SK-N-DZ (cell line): ENCODE measurements around the gene TFB2M.

Source experiments
- DNase-seq: peaks from one replicate; pipeline ENCODE4 v3.0.0-alpha.2; 2015; ENCODE audit warnings: low spot score

TFB2M gene

DNA sequence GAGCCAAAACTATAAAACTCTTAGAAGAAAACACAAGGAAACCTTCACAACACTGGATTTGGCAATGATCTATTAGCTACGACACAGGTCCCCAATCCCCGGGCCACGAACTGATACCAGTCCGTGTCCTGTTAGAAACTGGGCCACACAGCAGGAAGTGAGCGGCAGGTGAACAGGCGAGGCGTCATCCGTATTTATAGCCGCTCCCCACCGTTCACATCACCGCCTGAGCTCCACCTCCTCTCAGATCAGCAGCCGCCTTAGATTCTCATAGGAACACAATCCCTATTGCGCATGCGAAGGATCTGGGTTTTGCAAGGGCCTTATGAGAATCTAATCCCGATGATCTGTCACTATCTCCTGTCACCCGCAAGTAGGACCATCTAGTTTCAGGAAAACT, 11.9 kb downstream of the TFB2M start:
- no peak for DNase-seq

DNA sequence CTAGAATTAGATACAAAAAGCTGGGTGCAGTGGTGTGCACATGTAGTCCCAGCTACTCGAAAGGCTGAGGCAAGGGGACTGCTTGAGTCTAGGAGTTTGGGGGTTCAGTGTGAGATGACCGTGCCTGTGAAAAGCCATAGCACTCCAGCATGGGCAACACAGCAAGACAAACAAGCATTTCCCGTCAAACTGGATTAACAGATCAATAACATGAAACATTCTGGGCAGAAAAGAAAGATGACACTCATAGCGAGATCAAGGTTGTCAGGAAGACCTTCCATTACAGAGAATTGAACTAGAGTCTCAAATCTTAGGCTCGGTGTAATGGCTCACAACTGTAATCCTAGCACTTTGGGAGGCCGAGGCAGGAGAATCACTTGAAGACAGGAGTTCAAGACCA, 14.0 kb downstream of the TFB2M start:
- no peak for DNase-seq

DNA sequence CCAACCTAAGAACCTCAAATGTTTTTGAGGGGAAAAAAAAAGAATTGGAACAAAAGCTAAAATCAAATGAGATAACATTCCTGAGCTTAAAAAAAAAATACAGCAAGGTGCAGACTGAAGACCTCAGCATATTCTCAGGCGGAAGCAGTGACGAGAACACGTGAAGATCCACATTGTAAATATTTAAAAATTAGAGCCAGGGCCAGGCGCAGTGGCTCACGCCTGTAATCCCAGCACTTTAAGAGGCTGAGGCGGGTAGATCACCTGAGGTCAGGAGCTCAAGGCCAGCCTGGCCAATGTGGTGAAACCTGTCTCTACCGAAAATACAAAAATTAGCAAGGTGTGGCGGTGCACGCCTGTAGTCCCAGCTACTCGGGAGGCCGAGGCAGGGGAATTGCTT, 15.7 kb downstream of the TFB2M start:
- DNase-seq: no peak

DNA sequence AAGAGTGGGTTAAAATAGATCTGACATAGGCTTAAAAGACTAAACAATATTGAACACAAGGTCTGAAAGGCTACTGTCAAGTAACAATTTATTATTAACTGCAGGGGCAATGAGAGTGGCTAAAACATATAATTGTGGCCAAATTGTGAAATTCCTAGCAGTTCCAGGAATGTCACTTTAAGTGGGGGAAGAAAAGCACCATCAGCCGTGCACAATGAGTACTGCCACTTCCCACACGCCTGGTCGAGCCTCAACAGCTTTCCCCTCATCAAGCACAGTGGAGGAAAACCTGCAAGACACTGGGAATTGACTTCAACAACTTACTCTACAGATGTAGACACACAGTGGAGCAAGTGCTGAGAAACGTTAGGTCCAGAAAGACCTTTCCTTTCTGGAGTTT, 16.4 kb downstream of the TFB2M start:
- no peak for DNase-seq

DNA sequence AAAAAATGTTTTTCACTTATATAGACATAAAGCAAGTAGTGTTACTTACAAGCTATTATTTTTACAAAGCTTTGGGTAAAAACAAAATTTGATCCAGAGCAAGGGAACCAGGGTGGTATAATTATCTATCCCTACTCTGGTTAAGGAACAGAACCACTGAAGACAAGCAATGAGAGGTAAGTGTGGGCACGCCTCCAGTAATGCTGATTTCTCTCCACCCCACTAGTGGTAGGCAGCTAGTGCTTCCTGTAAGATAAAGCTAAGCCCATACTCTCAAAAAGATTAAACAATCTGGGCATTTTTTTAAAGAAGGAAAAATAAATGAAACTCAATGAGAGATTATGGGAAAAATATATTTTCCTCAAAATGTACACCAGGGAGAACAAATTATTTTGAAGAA, 22.1 kb downstream of the TFB2M start:
- DNase-seq: no peak

DNA sequence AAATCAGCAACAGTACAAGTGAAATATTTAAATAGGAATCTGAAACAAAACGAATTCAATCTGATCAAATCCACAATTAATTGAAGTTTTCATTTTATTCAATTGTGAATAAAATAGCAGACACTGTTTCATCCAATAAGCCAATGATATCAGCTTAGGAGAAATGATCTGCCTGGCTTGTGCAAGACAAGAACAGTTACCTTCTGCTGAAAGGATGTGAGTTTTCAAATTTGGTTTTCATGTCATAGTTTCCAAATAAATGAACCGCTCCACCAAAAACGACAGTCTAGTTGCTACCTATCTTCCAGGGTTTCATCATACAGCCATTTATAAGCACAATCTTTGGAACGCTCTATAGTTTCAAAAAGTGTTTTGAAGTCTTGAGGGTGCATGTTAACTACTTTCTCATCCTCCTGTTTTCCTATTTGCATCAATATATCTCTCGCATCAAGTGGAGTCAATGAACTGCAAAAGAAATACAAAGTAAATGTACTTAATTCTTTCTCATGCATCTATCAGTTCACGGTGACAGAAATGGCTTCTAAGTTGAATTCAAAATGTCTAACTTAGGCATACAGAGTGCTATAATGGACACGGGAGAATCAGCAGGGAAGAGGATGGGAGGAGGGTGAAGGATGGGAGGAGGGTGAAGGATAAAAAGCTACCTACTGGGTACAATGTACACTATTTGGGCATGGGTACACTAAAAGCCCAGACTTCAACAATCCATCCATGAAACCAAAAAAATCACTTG, 25.1 kb downstream of the TFB2M start:
- DNase-seq: no peak

DNA sequence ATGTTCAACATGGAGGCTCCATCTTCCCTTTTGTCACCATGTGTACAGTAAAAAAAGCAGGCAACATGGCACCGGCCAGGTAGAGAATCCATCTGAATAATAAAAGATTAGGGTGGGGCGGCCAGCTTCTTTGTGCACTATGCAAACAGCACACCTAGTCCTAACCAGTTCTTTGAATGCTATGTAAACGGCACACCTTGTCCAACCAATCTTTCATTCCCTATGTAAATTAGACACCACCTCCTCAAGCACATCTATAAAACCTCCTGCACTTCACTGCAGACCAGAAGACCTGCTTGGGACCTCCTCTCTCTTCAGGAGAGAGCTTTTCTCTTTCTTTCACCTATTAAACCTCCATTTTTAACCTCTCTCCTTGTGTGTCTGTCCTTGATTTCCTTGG, 28.2 kb downstream of the TFB2M start:
- no peak for DNase-seq

DNA sequence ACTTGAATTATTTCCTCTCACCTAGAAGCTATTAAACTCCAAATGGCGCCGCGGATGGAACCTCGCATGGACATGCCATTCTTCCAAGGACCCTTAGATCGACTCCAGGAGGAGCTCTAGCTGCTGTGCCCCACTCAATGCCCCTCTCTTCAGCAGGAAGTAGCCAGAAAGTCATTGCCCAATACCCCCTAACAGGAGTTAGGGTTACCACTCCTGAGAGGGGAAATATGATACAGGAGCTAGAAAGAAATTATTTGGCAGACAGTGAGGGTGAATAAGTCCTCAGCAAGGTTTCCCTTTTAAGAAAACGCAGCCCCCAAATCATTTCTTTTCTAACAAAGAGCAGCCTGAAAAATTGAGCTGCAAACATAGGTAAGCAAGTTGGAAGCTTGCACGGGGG, 28.6 kb downstream of the TFB2M start:
- no peak for DNase-seq

DNA sequence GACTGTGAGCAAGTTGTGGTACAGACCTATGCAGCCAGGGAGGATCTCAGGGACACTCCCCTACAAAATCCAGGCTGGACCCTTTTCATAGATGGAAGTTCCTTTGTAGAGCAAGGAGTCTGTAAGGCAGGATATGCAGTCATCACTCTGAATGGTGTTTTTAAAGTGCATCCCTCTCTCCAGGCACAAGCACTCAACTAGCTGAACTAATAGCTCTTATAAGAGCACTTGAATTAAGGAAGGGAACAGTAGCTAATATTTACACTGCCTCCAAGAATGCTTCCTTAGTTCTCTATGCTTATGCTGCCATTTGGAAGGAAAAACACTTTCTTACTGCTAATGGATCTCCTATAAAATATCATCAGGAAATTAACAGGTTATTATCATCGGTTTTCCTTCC, 31.9 kb downstream of the TFB2M start:
- no peak for DNase-seq

DNA sequence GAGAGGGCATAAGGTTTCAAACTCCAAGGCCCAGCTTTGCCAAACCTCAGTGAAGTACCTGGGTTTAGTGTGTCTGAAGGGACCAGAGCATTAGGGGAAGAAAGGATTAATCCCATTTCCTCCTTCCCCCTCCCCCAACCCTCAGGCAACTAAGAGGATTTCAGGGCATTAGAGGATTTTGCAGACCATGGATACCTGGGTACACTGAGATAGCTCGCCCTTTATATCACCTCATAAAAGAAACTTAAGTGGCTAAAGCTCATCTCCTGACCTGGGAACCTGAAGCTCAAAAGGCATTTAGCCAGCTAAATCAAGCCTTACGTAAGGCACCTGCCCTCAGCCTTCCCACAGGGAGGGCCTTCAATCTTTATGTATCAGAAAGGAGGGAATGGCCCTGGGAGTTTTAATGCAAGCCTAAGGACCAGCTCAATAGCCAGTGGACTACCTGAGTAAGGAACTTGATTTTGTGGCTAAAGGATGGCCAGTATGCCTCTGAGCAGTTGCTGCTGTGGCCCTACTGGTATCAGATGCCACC, 32.6 kb downstream of the TFB2M start:
- DNase-seq: no peak

DNA sequence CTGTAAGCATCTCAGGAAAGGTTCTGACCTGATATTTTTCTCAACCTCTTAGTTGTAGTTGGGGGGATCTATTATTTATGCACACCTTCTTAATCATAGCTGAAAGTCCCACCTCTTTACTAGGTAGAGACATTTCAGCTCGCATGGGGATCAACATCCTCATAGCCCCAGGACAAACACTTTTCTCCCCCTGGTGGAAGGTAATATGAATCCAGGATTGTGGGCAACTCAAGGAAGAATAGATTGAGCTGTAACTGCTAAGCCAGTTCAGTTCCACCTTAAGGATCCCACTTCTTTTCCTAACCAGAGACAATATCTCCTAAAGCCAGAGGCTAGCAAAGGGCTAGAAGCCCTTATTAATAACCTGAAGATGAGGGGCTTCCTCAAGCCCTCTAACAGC, 33.5 kb downstream of the TFB2M start:
- no peak for DNase-seq

DNA sequence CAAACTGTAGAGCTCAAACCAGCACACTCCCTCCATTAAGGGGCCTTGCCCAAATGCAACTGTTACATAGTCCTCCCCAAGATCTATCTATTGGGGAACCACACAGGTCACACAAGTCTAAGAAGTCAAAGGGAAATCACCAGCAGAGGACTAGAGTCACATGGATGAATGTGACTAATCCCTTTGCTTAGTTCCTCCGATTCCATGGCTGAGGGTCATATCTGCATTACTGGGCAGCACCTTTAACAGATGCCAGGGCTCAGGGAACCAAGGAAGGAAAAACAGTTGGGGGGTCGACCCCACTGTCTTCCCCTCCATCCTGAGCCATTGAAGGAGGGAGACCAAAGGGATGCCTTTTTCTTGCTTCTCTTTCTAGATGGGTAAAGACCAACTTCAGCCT, 35.6 kb downstream of the TFB2M start:
- DNase-seq: no peak

DNA sequence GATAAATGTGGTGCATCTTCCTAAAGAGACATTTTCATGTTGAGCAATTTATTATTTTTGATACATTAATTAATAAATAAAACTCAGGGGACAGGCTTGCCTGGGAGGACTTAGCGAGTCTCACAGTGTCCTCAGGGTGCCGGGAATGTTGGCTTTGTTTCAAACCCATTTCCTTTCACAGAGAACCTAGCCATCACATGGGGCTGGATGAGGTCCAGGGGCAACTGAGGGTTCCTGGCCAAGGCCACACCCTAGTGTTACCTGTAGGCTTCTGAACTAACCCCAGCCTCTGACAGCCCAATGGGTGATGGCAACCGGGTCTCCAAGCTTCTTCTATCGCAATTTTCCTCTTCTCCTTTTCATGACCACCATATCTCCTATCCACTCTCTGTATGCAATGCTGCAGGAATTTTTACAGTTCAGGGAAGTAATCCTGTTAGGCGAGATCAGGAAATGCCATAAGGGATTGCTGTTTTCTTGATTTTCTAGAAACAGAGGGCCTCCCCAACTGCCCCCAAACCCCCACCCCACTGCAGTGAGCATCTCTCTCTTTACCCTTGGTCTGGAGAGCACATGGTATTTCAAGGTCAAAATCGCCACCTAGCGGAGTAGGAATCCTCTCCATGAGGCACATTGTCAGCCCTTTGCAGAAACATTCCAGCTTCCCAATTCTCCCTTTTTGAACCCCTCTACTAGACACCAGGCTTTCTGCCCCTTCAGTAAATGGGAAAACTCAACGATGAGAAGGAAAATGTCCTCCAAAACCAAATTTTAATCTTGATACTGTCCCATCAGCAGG, 36.9 kb downstream of the TFB2M start:
- no peak for DNase-seq

DNA sequence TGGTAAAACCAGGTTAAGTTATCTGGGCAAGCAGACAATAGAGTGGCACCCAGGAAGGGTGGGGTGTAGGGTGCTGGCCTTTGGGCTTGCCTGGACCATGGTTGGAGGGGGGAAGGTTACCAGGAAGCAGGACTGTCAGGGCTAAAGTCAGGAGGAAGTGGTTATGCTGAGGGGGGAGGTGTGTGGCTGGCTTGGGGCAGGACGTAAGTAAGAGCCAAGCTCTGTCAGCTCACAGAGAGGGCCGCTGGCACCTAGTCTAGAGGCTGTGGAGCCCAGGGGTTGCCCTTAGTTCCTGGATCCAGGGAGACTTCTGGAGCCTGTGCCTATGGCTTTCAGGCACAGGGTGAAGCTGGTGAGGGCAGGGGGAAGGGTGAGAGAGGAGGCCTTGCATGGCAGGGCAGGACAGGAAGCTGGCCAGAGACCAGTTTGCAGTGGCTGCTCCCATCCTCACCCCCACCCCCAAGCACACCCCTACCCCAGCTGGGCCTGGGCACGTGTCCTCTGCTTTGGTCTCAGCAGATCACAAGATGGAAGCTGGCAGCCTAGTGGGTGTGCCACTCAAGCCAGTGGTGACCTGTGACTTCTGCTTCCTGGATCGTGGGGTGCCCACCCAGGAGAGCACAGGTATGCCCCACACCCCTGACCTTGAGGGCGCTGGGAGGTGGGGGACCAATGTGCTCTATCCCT, 38.5 kb downstream of the TFB2M start:
- DNase-seq: no peak

DNA sequence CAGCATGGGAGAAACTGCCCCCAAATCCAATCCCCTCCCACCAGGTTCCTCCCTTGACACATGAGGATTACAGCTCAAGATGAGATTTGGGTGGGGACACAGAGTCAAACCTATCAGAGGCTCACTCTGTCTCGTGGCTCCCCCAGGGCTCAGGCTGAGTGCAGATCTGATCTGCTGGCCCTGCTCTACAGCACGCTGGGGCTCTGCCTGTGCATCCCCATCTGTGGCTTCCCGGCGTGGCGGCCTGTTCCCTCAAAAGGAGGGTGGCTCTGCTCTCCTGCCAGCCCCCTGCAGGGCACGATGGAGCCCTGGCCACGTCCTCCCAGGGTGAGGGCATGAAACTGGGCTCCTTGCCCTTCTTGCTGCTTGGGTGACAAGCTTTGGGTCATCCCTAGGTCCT, 39.1 kb downstream of the TFB2M start:
- peak; percentile 30 for DNase-seq

DNA sequence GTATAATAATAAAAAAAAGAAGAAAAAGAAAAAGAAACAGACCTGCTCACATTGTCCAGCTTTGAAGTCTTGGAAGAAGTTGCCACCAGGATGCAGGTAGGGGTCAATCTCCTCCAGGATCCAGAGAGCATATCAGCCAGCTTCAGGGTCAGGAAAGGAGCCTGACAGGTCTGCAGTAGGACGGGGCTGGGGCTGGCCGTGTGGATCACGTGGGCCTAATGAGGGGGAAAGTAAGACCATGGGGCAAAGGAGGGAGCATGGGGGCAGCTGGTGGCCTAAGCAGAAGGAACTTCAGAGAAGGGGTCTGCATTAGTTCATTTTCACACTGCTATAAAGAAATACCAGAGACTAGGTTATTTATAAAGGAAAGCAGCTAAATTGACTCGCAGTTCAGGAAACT, 39.7 kb downstream of the TFB2M start:
- no peak for DNase-seq

DNA sequence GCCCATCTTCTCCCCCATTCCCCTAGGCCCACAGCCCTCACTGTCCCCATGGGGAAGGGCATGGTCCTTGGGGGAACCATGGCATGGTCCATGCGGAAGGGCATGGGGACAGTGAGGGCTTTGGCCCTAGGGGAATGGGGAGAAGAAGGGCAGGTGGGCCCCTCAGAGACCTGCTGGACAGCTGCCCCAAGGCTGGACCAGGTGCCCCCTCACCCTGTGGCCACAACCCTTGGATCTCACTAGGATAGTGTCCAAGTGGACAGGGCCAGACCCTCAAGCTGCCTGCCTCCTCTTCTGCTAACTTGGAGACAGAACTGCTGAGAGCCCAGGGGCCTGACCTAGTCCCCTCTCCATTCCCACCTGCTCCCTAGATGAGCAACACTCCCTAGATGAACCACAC, 46.5 kb downstream of the TFB2M start:
- DNase-seq: no peak

DNA sequence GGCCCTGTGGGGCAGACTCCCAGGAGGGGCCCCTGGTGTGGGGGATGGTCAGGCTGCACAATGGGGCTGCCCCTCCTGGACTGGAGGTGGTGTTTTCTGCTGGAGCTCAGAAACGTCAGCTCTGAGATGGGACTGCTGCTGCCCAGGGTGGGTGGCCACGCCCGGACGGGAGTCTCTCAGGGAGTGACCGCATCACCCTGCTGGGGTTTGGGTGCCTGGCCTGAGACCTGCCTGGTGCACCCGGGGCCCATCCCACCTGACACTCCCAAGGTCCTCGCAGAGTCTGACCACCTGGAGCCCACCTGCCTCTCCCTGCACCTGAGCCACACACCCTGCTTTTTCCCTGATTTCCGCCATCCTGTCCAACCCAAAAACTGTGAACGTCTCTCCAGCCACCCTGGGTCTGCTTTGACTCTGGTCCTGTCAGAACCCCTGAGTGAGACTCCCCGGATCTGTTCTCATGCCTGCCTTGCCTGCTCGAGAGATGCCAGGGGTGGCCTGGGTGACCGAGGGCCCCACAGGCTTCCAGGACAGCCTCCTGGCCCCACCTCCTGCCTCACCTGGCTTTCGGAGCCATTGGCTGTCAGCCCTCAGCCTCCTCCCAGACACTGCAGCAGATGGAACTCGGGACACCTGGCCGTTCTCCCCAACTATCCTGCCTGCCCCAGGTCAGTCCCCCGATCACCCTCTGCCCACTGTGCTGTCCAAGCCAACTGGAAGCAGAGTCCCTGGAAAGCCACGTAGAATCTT, 47.4 kb downstream of the TFB2M start:
- no peak for DNase-seq

DNA sequence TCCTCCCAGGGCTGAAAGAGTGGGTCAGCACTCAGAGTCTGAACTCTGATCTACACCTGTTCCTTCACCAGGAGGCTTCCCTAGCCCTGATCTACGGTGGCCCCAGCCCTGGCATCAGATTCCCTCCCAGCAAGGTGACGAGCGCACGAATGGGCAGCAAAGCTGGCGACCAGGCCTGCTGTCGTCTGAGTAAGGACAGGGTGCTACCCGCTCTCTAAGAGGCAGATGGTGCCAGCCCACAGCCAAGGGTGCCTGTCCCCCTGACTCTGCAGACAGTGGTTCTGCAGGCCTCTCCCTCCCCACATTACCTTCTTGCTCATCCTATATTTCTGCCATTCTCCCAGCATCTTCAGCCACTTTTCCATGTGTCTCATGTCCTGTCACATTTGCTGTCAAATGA, 48.7 kb downstream of the TFB2M start:
- DNase-seq: no peak

DNA sequence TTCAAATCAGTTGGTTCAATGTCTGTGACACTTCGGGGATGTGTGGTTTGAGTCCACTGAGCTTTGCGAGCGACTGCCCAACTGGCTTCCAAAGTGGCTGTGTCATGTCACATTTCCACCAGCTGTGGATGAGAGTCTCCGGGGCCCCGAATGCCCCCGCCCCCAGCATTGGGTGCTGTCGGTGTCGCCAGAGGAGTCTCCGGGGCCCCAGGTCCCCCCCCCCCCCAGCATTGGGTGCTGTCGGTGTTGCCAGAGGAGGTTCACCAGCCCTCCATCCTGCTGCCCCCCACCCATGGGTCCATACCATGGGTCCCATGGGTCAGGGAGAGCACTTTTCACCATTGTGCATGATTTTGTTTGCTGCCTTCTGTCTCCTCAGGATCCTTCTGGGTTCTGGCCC, 49.9 kb downstream of the TFB2M start:
- DNase-seq: no peak

DNA sequence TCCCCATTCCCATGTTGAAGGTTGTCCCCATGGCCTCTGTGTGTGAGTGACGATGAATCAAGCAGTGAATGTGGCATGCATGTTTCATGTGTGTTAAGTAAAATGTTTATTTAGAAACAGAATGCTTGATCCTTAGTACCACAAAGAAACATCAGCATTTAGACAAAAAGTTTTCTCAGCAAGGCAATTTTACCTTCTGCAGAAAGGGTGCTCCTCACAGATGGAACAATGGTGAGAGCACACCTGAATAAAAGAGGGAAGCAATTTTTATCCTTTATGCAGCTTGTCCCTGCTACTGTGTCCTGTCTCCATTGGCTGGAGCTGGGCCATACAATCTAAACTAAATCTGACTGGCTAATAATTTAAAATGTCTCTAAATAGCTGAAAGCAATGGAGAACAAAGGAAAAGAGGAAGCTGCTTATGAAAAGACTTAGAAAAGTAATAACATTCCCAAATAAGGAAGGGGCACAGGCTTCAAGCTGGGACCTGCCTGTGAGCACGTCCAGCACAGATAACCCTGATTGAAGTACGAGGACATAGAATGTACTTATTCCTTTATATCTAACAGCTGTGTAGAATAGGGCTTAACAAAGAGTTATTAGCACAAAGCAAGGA, 50.6 kb downstream of the TFB2M start:
- no peak for DNase-seq
